Stimulated activated CD8-positive, alpha-beta memory T cell treated with anti-CD3 and anti-CD28 coated beads, Interleukin-2, amount 100 ng/mL, for 1 hour (primary cell): ENCODE results near the gene FNDC3A.
"Not testable (repeated sequence)": the region's sequence is repeated elsewhere in the genome, so short reads cannot be mapped to it uniquely, and the experiment has no call there.

Source experiments
- DNase-seq, 2 donors: peaks; one replicate each; pipeline ENCODE4 v3.0.0-alpha.2; 2020; ENCODE audit warnings: low read depth in 2 of 2

The FNDC3A gene

GRCh38 chr13:48975101-48975855, 434 bp upstream of the FNDC3A start:
- peak; percentile 8 to 30 for DNase-seq

- no peak for DNase-seq
Observed at GRCh38 chr13:48976576-48977285, 1.0 kb downstream of the FNDC3A start.

- no peak for DNase-seq
Observed at GRCh38 chr13:48977286-48977625, 1.5 kb downstream of the FNDC3A start.

GRCh38 chr13:48977973-48978372, 2.3 kb downstream of the FNDC3A start:
- no peak for DNase-seq

GRCh38 chr13:48978942-48979601, 3.4 kb downstream of the FNDC3A start:
- DNase-seq: no peak

- no peak for DNase-seq
Observed at GRCh38 chr13:48979892-48980291, 4.2 kb downstream of the FNDC3A start.

GRCh38 chr13:48983331-48983730, 7.6 kb downstream of the FNDC3A start:
- DNase-seq: no peak

GRCh38 chr13:48985756-48986155, 10.0 kb downstream of the FNDC3A start:
- no peak for DNase-seq

- no peak for DNase-seq
Observed at GRCh38 chr13:48990900-48991299, 15.2 kb downstream of the FNDC3A start.

- no peak for DNase-seq
Observed at GRCh38 chr13:48993150-48993549, 17.4 kb downstream of the FNDC3A start.

- DNase-seq: no peak
Observed at GRCh38 chr13:48994706-48995105, 19.0 kb downstream of the FNDC3A start.

GRCh38 chr13:48998641-48999292, 23.1 kb downstream of the FNDC3A start:
- DNase-seq: no peak

- no peak for DNase-seq
Observed at GRCh38 chr13:49000247-49000646, 24.5 kb downstream of the FNDC3A start.

- not testable (repeated sequence) for DNase-seq
Observed at GRCh38 chr13:49018986-49019635, 43.4 kb downstream of the FNDC3A start.

GRCh38 chr13:49020328-49020727, 44.6 kb downstream of the FNDC3A start:
- no peak for DNase-seq

GRCh38 chr13:49020940-49021553, 45.3 kb downstream of the FNDC3A start:
- DNase-seq: no peak

- DNase-seq: no peak
Observed at GRCh38 chr13:49021953-49022352, 46.2 kb downstream of the FNDC3A start.

GRCh38 chr13:49022472-49023144, 46.9 kb downstream of the FNDC3A start:
- DNase-seq: no peak

- DNase-seq: no peak
Observed at GRCh38 chr13:49023431-49023830, 47.7 kb downstream of the FNDC3A start.

GRCh38 chr13:49026851-49027250, 51.1 kb downstream of the FNDC3A start:
- DNase-seq: no peak

- DNase-seq: no peak
Observed at GRCh38 chr13:49029570-49029969, 53.9 kb downstream of the FNDC3A start.
